HG03565 (cell line): ENCODE results near the gene USP46.

Source experiments
- ATAC-seq: cut with Tn5 transposase; IDR thresholded peaks from one replicate; pipeline ENCODE4 v1.9.1; 2021; ENCODE audit warnings: mild to moderate bottlenecking, moderate library complexity; ENCODE audit not compliant: unreplicated experiment

Gene USP46

GRCh38 chr4:52622564-52622963, 36.5 kb downstream of the USP46 start:
- ATAC-seq = no peak

- no peak for ATAC-seq
Measured at GRCh38 chr4:52621567-52621966, 37.5 kb downstream of the USP46 start.

GRCh38 chr4:52619591-52619931, 39.5 kb downstream of the USP46 start:
- ATAC-seq = no peak

- no peak for ATAC-seq
Measured at GRCh38 chr4:52618795-52619590, 40.1 kb downstream of the USP46 start.

- ATAC-seq = no peak
Measured at GRCh38 chr4:52617336-52618020, 41.6 kb downstream of the USP46 start.

GRCh38 chr4:52614241-52614640, 44.9 kb downstream of the USP46 start:
- ATAC-seq = no peak

GRCh38 chr4:52612341-52612740, 46.8 kb downstream of the USP46 start:
- no peak for ATAC-seq

GRCh38 chr4:52611030-52611555, 48.0 kb downstream of the USP46 start:
- ATAC-seq = no peak

- no peak for ATAC-seq
Measured at GRCh38 chr4:52606726-52607125, 52.4 kb downstream of the USP46 start.

GRCh38 chr4:52606040-52606439, 53.1 kb downstream of the USP46 start:
- no peak for ATAC-seq

GRCh38 chr4:52604215-52604614, 54.9 kb downstream of the USP46 start:
- no peak for ATAC-seq

GRCh38 chr4:52600275-52600674, 58.8 kb downstream of the USP46 start:
- no peak for ATAC-seq

- ATAC-seq = no peak
Measured at GRCh38 chr4:52595001-52595400, 64.1 kb downstream of the USP46 start.

- no peak for ATAC-seq
Measured at GRCh38 chr4:52592287-52592686, 66.8 kb downstream of the USP46 start.

- ATAC-seq = no peak
Measured at GRCh38 chr4:52588771-52589591, 70.1 kb downstream of the USP46 start.

GRCh38 chr4:52588097-52588496, 71.0 kb downstream of the USP46 start:
- ATAC-seq = no peak

GRCh38 chr4:52586069-52586468, 73.0 kb downstream of the USP46 start:
- no peak for ATAC-seq

- no peak for ATAC-seq
Measured at GRCh38 chr4:52585379-52585778, 73.7 kb downstream of the USP46 start.

- no peak for ATAC-seq
Measured at GRCh38 chr4:52579602-52580272, 79.4 kb downstream of the USP46 start.

GRCh38 chr4:52578951-52579350, 80.2 kb downstream of the USP46 start:
- ATAC-seq = no peak

GRCh38 chr4:52577624-52577962, 81.5 kb downstream of the USP46 start:
- no peak for ATAC-seq
